ENCODE measurements around the gene MYT1. TPM values are rescaled to one million over a fixed set of nuclear protein-coding genes. Genes with fewer than 3 reads are reported as not detected.

The MYT1 gene
- total RNA-seq, 1 donor from 2014 or later = 0.34 TPM

GRCh38 chr20:64142590-64142989 is 21.7 kb upstream of the MYT1 start:
- Mint-ChIP-seq H3K4me3 (no peak overlapping the region), H3K27ac (no peak overlapping the region), H3K9me3 (peaks cover 10% of the 10 kb centered on the region), H3K36me3 (no peaks in the 10 kb centered on the region), H3K27me3 (ENCODE audit: low read depth) (peaks cover 31% of the 10 kb centered on the region), H3K4me1 (no peaks in the 10 kb centered on the region)
- DNase-seq (ENCODE audit: low spot score in 2 of 2, unreplicated experiment in 2 of 2) = no peak
- TF ChIP-seq CTCF (IDR thresholded peaks at IDR 0.05; ENCODE audit: unreplicated experiment) = no peak

- Mint-ChIP-seq H3K36me3 (no peaks in the 10 kb centered on the region), H3K4me1 (no peaks in the 10 kb centered on the region), H3K27ac (no peak overlapping the region), H3K27me3 (ENCODE audit: low read depth) (peaks cover 37% of the 10 kb centered on the region), H3K9me3 (peaks cover 10% of the 10 kb centered on the region), H3K4me3 (no peak overlapping the region)
- TF ChIP-seq CTCF (IDR thresholded peaks at IDR 0.05; ENCODE audit: unreplicated experiment) = no peak
- peak in 1 of 2 experiments; percentile 11 for DNase-seq (ENCODE audit: low spot score in 2 of 2, unreplicated experiment in 2 of 2)
Measured at GRCh38 chr20:64143018-64143801, 21.0 kb upstream of the MYT1 start.

GRCh38 chr20:64144144-64144912 is 19.9 kb upstream of the MYT1 start:
- Mint-ChIP-seq H3K27me3 (ENCODE audit: low read depth) (peaks cover 38% of the 10 kb centered on the region), H3K9me3 (peaks cover 10% of the 10 kb centered on the region), H3K4me1 (no peaks in the 10 kb centered on the region), H3K27ac (no peak overlapping the region), H3K4me3 (no peak overlapping the region), H3K36me3 (no peaks in the 10 kb centered on the region)
- DNase-seq (ENCODE audit: low spot score in 2 of 2, unreplicated experiment in 2 of 2) = no peak
- no peak for TF ChIP-seq CTCF (IDR thresholded peaks at IDR 0.05; ENCODE audit: unreplicated experiment)

- DNase-seq (ENCODE audit: low spot score in 2 of 2, unreplicated experiment in 2 of 2) = peak in 1 of 2 experiments; percentile 22
- H3K4me3 Mint-ChIP-seq = no peak overlapping the region
- peaks cover 32% of the 10 kb centered on the region for H3K27me3 Mint-ChIP-seq (ENCODE audit: low read depth)
- no peak for TF ChIP-seq CTCF (IDR thresholded peaks at IDR 0.05; ENCODE audit: unreplicated experiment)
- H3K4me1 Mint-ChIP-seq = no peaks in the 10 kb centered on the region
- H3K9me3 Mint-ChIP-seq = peaks cover 10% of the 10 kb centered on the region
- H3K36me3 Mint-ChIP-seq = no peaks in the 10 kb centered on the region
- H3K27ac Mint-ChIP-seq = no peak overlapping the region
Measured at GRCh38 chr20:64145458-64146300, 18.6 kb upstream of the MYT1 start.

GRCh38 chr20:64146301-64146935 is 17.8 kb upstream of the MYT1 start:
- Mint-ChIP-seq H3K4me1 (no peaks in the 10 kb centered on the region), H3K4me3 (no peak overlapping the region), H3K9me3 (peaks cover 10% of the 10 kb centered on the region), H3K27ac (no peak overlapping the region), H3K27me3 (ENCODE audit: low read depth) (peaks cover 34% of the 10 kb centered on the region), H3K36me3 (no peaks in the 10 kb centered on the region)
- TF ChIP-seq CTCF (IDR thresholded peaks at IDR 0.05; ENCODE audit: unreplicated experiment) = no peak
- peak in 1 of 2 experiments; percentile 36 for DNase-seq (ENCODE audit: low spot score in 2 of 2, unreplicated experiment in 2 of 2)
